ENCODE measurements around the gene MEGF11. TPM values are rescaled to one million over a fixed set of nuclear protein-coding genes. Genes with fewer than 3 reads are reported as not detected.

Gene MEGF11
- total and polyA plus RNA-seq, 4 donors, result 0.16 to 1.5 (median 0.50) TPM

DNA sequence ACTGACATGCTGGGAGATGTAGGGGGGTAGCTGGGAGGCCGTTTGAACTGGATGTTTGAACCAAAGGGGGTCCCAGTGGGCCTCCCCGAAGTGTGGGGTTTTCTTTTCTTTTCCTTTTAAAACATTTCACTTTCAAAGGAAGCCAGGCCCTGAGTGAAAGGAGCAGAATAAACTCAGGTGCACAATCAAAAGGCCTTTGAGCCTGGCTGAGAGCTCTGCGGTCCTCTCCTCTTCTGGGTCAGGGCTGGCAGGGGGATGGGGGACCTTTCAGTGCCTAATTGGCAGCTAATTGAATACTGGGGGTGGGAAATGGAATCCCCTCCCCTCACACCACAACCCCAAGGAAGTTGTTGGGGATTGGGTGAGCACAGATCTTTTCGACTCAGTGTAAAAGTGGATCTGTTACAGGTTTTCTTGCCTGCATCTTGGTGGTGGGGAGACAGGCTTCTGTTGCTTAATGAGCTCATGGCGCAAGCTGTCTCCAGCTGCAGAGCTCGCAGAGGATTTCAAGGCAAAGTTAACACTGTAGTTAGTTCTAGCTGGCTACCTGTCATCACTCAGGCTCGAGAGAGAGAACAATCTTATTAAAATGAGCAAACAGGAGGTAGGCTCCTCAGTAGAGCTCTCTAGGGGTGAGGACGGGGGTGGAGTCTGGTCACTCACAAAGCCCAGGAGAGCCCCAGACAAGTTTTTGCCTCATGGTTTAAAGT is 251.7 kb downstream of the MEGF11 start:
- no peak overlapping the region for H3K4me3 ChIP-seq
- DNase-seq (no peak), ATAC-seq (ENCODE audit: insufficient read depth, low FRiP score) (no peak)
- no peaks in the 10 kb centered on the region for H3K27me3 ChIP-seq (ENCODE audit: control insufficient read depth in 3 of 3, insufficient read depth in 3 of 3, low read length in 2 of 3)
- TF ChIP-seq, protein P1, sequence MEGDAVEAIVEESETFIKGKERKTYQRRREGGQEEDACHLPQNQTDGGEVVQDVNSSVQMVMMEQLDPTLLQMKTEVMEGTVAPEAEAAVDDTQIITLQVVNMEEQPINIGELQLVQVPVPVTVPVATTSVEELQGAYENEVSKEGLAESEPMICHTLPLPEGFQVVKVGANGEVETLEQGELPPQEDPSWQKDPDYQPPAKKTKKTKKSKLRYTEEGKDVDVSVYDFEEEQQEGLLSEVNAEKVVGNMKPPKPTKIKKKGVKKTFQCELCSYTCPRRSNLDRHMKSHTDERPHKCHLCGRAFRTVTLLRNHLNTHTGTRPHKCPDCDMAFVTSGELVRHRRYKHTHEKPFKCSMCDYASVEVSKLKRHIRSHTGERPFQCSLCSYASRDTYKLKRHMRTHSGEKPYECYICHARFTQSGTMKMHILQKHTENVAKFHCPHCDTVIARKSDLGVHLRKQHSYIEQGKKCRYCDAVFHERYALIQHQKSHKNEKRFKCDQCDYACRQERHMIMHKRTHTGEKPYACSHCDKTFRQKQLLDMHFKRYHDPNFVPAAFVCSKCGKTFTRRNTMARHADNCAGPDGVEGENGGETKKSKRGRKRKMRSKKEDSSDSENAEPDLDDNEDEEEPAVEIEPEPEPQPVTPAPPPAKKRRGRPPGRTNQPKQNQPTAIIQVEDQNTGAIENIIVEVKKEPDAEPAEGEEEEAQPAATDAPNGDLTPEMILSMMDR (IDR thresholded peaks at IDR 0.05; ENCODE audit: control extremely low read depth, extremely low read depth), result no peak
- H3K36me3 ChIP-seq (ENCODE audit: control insufficient read depth in 4 of 4, insufficient read depth in 4 of 4, low read length in 4 of 4), result no peaks in the 10 kb centered on the region
- 21 to 23% methylated on average over 8 of the region's 8 CpGs for WGBS, 2 donors
- H3K9ac ChIP-seq (ENCODE audit: insufficient read depth in 1 of 2, low read length in 2 of 2), result no peak overlapping the region
- H3K4me1 ChIP-seq (ENCODE audit: control insufficient read depth in 5 of 5, insufficient read depth in 5 of 5, low read length in 5 of 5), result no peaks in the 10 kb centered on the region
- H3K9me3 ChIP-seq (ENCODE audit: control insufficient read depth in 4 of 4, insufficient read depth in 3 of 4, low read length in 3 of 4), result peaks cover 0 to under 1% (median 0%) of the 10 kb centered on the region in 4 donors
- H3K27ac ChIP-seq (ENCODE audit: low read depth in 1 of 2, low read length in 1 of 2), result no peak overlapping the region

DNA sequence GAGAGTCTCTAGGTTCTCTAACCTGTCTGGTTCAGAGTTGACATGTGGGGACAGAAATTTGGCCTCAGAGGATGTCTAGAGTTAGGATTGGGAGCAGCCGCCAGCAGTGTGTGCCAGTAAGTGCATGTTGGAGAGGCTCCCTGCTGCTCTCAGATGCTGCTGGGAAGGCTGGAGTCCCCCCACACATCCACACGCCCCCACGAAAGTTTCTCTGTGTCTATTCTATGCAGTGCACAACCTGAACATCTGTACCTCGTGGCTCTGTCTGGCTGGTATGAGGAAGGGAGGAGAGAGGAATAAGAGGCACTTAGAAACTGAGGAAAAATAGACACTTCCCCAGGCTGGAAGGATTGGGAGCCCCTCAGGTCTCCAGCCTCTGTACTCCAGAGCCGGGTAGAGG is 252.5 kb downstream of the MEGF11 start:
- H3K4me3 ChIP-seq, result no peak overlapping the region
- ATAC-seq (ENCODE audit: insufficient read depth, low FRiP score) (no peak), DNase-seq (no peak)
- H3K27me3 ChIP-seq (ENCODE audit: control insufficient read depth in 3 of 3, insufficient read depth in 3 of 3, low read length in 2 of 3), result no peaks in the 10 kb centered on the region
- H3K4me1 ChIP-seq (ENCODE audit: control insufficient read depth in 5 of 5, insufficient read depth in 5 of 5, low read length in 5 of 5), result no peaks in the 10 kb centered on the region
- H3K36me3 ChIP-seq (ENCODE audit: control insufficient read depth in 4 of 4, insufficient read depth in 4 of 4, low read length in 4 of 4), result no peaks in the 10 kb centered on the region
- no peak overlapping the region for H3K9ac ChIP-seq (ENCODE audit: insufficient read depth in 1 of 2, low read length in 2 of 2)
- 55 to 65% methylated on average over 5 of the region's 5 CpGs for WGBS, 2 donors
- no peak overlapping the region for H3K27ac ChIP-seq (ENCODE audit: low read depth in 1 of 2, low read length in 1 of 2)
- TF ChIP-seq, protein P1 (IDR thresholded peaks at IDR 0.05; ENCODE audit: control extremely low read depth, extremely low read depth), result no peak
- no peaks in the 10 kb centered on the region for H3K9me3 ChIP-seq (ENCODE audit: control insufficient read depth in 4 of 4, insufficient read depth in 3 of 4, low read length in 3 of 4)

DNA sequence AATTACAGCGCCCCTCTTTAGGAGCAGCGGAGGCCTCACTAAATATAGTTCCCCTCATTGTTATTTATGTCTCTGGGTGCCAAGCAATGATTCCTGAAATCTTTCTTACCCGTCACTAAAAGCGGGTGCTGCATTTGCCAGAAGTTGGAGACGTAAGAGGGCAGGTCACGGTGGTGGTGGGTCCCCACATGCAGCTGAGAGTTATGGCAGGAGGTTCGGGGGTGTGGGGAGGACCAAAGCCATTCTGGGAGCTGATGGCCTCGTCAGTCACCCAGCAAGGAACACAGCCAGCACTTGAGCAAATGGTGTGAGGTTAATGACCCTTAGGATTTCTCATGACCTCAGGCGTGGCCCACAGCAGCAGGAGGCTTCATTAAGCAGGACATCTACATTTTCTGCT is 255.1 kb downstream of the MEGF11 start:
- Histone ChIP-seq H3K4me1 (ENCODE audit: control insufficient read depth in 5 of 5, insufficient read depth in 5 of 5, low read length in 5 of 5) (no peaks in the 10 kb centered on the region), H3K9me3 (ENCODE audit: control insufficient read depth in 4 of 4, insufficient read depth in 3 of 4, low read length in 3 of 4) (no peaks in the 10 kb centered on the region), H3K4me3 (no peak overlapping the region), H3K9ac (ENCODE audit: insufficient read depth in 1 of 2, low read length in 2 of 2) (no peak overlapping the region), H3K27me3 (ENCODE audit: control insufficient read depth in 3 of 3, insufficient read depth in 3 of 3, low read length in 2 of 3) (peaks cover 0 to 3% (median 0%) of the 10 kb centered on the region in 3 donors), H3K36me3 (ENCODE audit: control insufficient read depth in 4 of 4, insufficient read depth in 4 of 4, low read length in 4 of 4) (no peaks in the 10 kb centered on the region), H3K27ac (ENCODE audit: low read depth in 1 of 2, low read length in 1 of 2) (no peak overlapping the region)
- ATAC-seq (ENCODE audit: insufficient read depth, low FRiP score) (no peak), DNase-seq (no peak)
- TF ChIP-seq, protein P1 (IDR thresholded peaks at IDR 0.05; ENCODE audit: control extremely low read depth, extremely low read depth), result no peak
- 57 to 59% methylated on average over 9 of the region's 9 CpGs for WGBS, 2 donors

DNA sequence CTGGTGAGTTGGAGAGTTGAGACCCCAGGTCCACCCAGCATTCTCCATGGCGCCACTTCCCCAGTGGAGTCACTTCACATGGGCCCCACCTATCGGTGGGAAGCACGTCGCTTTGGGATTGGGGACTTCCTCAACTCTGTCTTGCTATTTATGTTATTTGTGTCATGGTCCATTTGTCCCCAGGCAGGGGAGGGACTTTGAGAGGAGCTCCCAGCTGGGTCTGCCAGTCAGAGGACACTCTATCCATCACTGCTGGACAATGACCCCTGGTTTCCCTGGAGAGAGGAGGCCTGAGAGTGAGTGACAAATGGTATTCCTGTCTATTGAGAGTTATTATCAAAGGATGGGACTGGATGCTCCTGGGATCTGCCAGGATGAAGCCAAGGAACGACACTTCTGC is 256.6 kb downstream of the MEGF11 start:
- 45 to 47% methylated on average over 5 of the region's 5 CpGs for WGBS, 2 donors
- H3K9ac ChIP-seq (ENCODE audit: insufficient read depth in 1 of 2, low read length in 2 of 2), result no peak overlapping the region
- H3K4me3 ChIP-seq, result no peak overlapping the region
- ATAC-seq (ENCODE audit: insufficient read depth, low FRiP score) (no peak), DNase-seq (no peak)
- peaks cover 0 to 4% (median 3%) of the 10 kb centered on the region in 3 donors for H3K27me3 ChIP-seq (ENCODE audit: control insufficient read depth in 3 of 3, insufficient read depth in 3 of 3, low read length in 2 of 3)
- H3K36me3 ChIP-seq (ENCODE audit: control insufficient read depth in 4 of 4, insufficient read depth in 4 of 4, low read length in 4 of 4), result no peaks in the 10 kb centered on the region
- no peaks in the 10 kb centered on the region for H3K9me3 ChIP-seq (ENCODE audit: control insufficient read depth in 4 of 4, insufficient read depth in 3 of 4, low read length in 3 of 4)
- H3K27ac ChIP-seq (ENCODE audit: low read depth in 1 of 2, low read length in 1 of 2), result no peak overlapping the region
- no peaks in the 10 kb centered on the region for H3K4me1 ChIP-seq (ENCODE audit: control insufficient read depth in 5 of 5, insufficient read depth in 5 of 5, low read length in 5 of 5)
- TF ChIP-seq, protein P1 (IDR thresholded peaks at IDR 0.05; ENCODE audit: control extremely low read depth, extremely low read depth), result no peak
